Measurements from ENCODE around the gene MARCHF2.

Gene MARCHF2

GRCh38 chr19:8455018-8455417 lies 41.9 kb downstream of the MARCHF2 start:
- DNase-seq: no peak

GRCh38 chr19:8456064-8456463 lies 43.0 kb downstream of the MARCHF2 start:
- no peak for DNase-seq

GRCh38 chr19:8457209-8457608 lies 44.1 kb downstream of the MARCHF2 start:
- DNase-seq: peak; percentile 10

- DNase-seq: no peak
These were observed 44.7 kb downstream of the MARCHF2 start for GRCh38 chr19:8457827-8458226.

- peak; percentile 53 for DNase-seq
These were observed 45.3 kb downstream of the MARCHF2 start for GRCh38 chr19:8458380-8458779.

- DNase-seq: no peak
These were observed 46.0 kb downstream of the MARCHF2 start for GRCh38 chr19:8459095-8459494.

GRCh38 chr19:8459520-8460270 lies 46.6 kb downstream of the MARCHF2 start:
- DNase-seq: no peak

- DNase-seq: no peak
These were observed 47.6 kb downstream of the MARCHF2 start for GRCh38 chr19:8460516-8461298.

GRCh38 chr19:8461376-8461775 lies 48.3 kb downstream of the MARCHF2 start:
- no peak for DNase-seq

- no peak for DNase-seq
These were observed 48.8 kb downstream of the MARCHF2 start for GRCh38 chr19:8461891-8462290.

- no peak for DNase-seq
These were observed 49.5 kb downstream of the MARCHF2 start for GRCh38 chr19:8462571-8462970.

GRCh38 chr19:8463365-8463764 lies 50.3 kb downstream of the MARCHF2 start:
- no peak for DNase-seq

- no peak for DNase-seq
These were observed 52.9 kb downstream of the MARCHF2 start for GRCh38 chr19:8466018-8466417.

- DNase-seq: no peak
These were observed 55.0 kb downstream of the MARCHF2 start for GRCh38 chr19:8468124-8468523.

GRCh38 chr19:8468761-8469373 lies 55.8 kb downstream of the MARCHF2 start:
- no peak for DNase-seq

GRCh38 chr19:8469613-8470368 lies 56.7 kb downstream of the MARCHF2 start:
- peak; percentile 41 for DNase-seq

- DNase-seq: no peak
These were observed 60.8 kb downstream of the MARCHF2 start for GRCh38 chr19:8473648-8474476.

- no peak for DNase-seq
These were observed 61.9 kb downstream of the MARCHF2 start for GRCh38 chr19:8475005-8475404.

GRCh38 chr19:8476524-8476923 lies 63.4 kb downstream of the MARCHF2 start:
- no peak for DNase-seq

GRCh38 chr19:8477889-8478288 lies 64.8 kb downstream of the MARCHF2 start:
- no peak for DNase-seq

- DNase-seq: no peak
These were observed 65.5 kb downstream of the MARCHF2 start for GRCh38 chr19:8478598-8478997.

GRCh38 chr19:8481201-8481600 lies 68.1 kb downstream of the MARCHF2 start:
- DNase-seq: no peak
